H1 (cell line): ENCODE data around the gene TSPEAR. TPM values are rescaled to one million over a fixed set of nuclear protein-coding genes. Genes with fewer than 3 reads are reported as not detected.

Source experiments
- CTCF ChIA-PET: fragments of 300-600 bp; sonication (Branson Sonifier 250); formaldehyde crosslinking; loops from one replicate; lab custom pipeline; 2021; ENCODE audit not compliant: partially characterized antibody; lab: Charles Lee
- POLR2A ChIA-PET: fragments of 300-600 bp; sonication (Branson Sonifier 250); formaldehyde crosslinking; loops from one replicate; lab custom pipeline; 2021; ENCODE audit warnings: inconsistent platforms; ENCODE audit not compliant: partially characterized antibody; lab: Charles Lee
- DNase-seq, 2 experiments: peaks; one replicate each; pipeline versions ENCODE4 v3.0.0 to v3.0.0-alpha.2; 2010 to 2022; ENCODE audit warnings: low spot score in 2 of 2, low read depth in 1 of 2, mixed read lengths in 1 of 2
- FAIRE-seq: peaks from 2 replicates; lab custom pipeline; 2011; peaks lifted over from hg19 to GRCh38; lab: Jason Lieb, UNC
- H2AFZ ChIP-seq: 2 replicates; pipeline ENCODE4 v1.8.1; 2012; ENCODE audit warnings: low read length, inconsistent platforms
- H2AK5ac ChIP-seq: 2 replicates; pipeline ENCODE4 v1.6.1; 2013; ENCODE audit warnings: low read depth, low read length
- H2BK120ac ChIP-seq: replicated peaks from 2 replicates; pipeline ENCODE3; 2013; ENCODE audit warnings: low read depth, low read length, inconsistent platforms
- H2BK12ac ChIP-seq: 2 replicates; pipeline ENCODE4 v1.6.1; 2013; ENCODE audit warnings: low read depth, low read length
- H2BK15ac ChIP-seq: 2 replicates; pipeline ENCODE4 v1.6.1; 2013; ENCODE audit warnings: low read length
- H2BK20ac ChIP-seq: 2 replicates; pipeline ENCODE4 v1.6.1; 2013; ENCODE audit warnings: low read length
- H2BK5ac ChIP-seq: 2 replicates; pipeline ENCODE4 v1.6.1; 2013; ENCODE audit warnings: low read depth, low read length
- H3K14ac ChIP-seq: 2 replicates; pipeline ENCODE4 v1.6.1; 2013; ENCODE audit warnings: inconsistent platforms; ENCODE audit not compliant: insufficient read length
- H3K18ac ChIP-seq: 2 replicates; pipeline ENCODE4 v1.6.1; 2013; ENCODE audit warnings: low read length; ENCODE audit errors: extremely low read depth
- H3K23ac ChIP-seq: 2 replicates; pipeline ENCODE4 v1.6.1; 2013; ENCODE audit warnings: inconsistent platforms; ENCODE audit not compliant: insufficient read length
- H3K23me2 ChIP-seq: 2 replicates; pipeline ENCODE4 v1.6.1; 2013; ENCODE audit warnings: low read depth, low read length
- H3K27ac ChIP-seq: 2 replicates; pipeline ENCODE4 v1.6.1; 2011; ENCODE audit warnings: low read depth, low read length, inconsistent platforms
- H3K27me3 ChIP-seq, 4 experiments: replicated peaks in 1 of 4; 1 replicate in 1 of 4; 2 replicates in 3 of 4; pipeline versions ENCODE4 v1.6.1 to v1.8.1; 2011 to 2013; ENCODE audit warnings: low read length in 3 of 4, mild to moderate bottlenecking in 3 of 4, inconsistent platforms in 2 of 4, mixed read lengths in 2 of 4, moderate library complexity in 1 of 4; ENCODE audit not compliant: control insufficient read depth in 3 of 4, insufficient read depth in 3 of 4; ENCODE audit errors: extremely low read depth in 1 of 4
- H3K36me3 ChIP-seq, 4 experiments: 2 replicates each; pipeline versions ENCODE4 v1.6.1 to v1.8.1; 2011 to 2013; ENCODE audit warnings: mild to moderate bottlenecking in 4 of 4, low read length in 3 of 4, moderate library complexity in 2 of 4, control low read depth in 1 of 4, inconsistent platforms in 1 of 4; ENCODE audit not compliant: insufficient read depth in 4 of 4, control insufficient read depth in 2 of 4
- H3K4ac ChIP-seq: replicated peaks from 2 replicates; pipeline ENCODE3; 2013; ENCODE audit warnings: low read length, low read depth, mixed read lengths, inconsistent platforms; ENCODE audit not compliant: insufficient read length
- H3K4me1 ChIP-seq, 4 experiments: replicated peaks in 1 of 4; 1 replicate in 1 of 4; 2 replicates in 3 of 4; pipeline versions ENCODE4 v1.6.1 to v1.8.1; 2011 to 2013; ENCODE audit warnings: low read length in 3 of 4, inconsistent platforms in 2 of 4, mixed read lengths in 1 of 4; ENCODE audit not compliant: insufficient read depth in 4 of 4, control insufficient read depth in 3 of 4
- H3K4me2 ChIP-seq, 2 experiments: 2 replicates each; pipeline versions ENCODE4 v1.6.1 to v1.8.1; 2011 to 2013; ENCODE audit warnings: low read depth in 2 of 2, low read length in 2 of 2, control low read depth in 1 of 2, inconsistent platforms in 1 of 2, mild to moderate bottlenecking in 1 of 2; ENCODE audit not compliant: insufficient read depth in 1 of 2
- H3K4me3 ChIP-seq, 4 experiments: fragments of 200-600, 300-600 bp in 1 of 4; sonication (generic), shearing (Covaris generic), sonication (Bioruptor Twin) in 1 of 4; 2 replicates each; pipeline versions ENCODE4 v1.5.1 to v1.8.1; 2011 to 2016; ENCODE audit warnings: low read length in 4 of 4, low read depth in 3 of 4, control low read depth in 2 of 4, inconsistent platforms in 2 of 4, mild to moderate bottlenecking in 2 of 4, mixed read lengths in 1 of 4, moderate library complexity in 1 of 4; ENCODE audit not compliant: insufficient read depth in 2 of 4; ENCODE audit errors: extremely low read depth in 1 of 4
- H3K56ac ChIP-seq: replicated peaks from 2 replicates; pipeline ENCODE3; 2013; ENCODE audit warnings: low read depth, mild to moderate bottlenecking, mixed read lengths, low read length, inconsistent platforms; ENCODE audit not compliant: insufficient read length
- H3K79me1 ChIP-seq: 2 replicates; pipeline ENCODE4 v1.6.1; 2013; ENCODE audit warnings: low read depth, low read length, control low read depth
- H3K79me2 ChIP-seq, 2 experiments: 2 replicates each; pipeline versions ENCODE4 v1.6.1 to v1.8.1; 2012 to 2013; ENCODE audit warnings: low read length in 2 of 2, mild to moderate bottlenecking in 2 of 2, inconsistent platforms in 1 of 2; ENCODE audit not compliant: insufficient read depth in 2 of 2, control insufficient read depth in 1 of 2
- H3K9ac ChIP-seq, 4 experiments: replicated peaks in 1 of 4; 1 replicate in 1 of 4; 2 replicates in 3 of 4; pipeline versions ENCODE4 v1.6.1 to v1.8.1; 2011 to 2013; ENCODE audit warnings: low read depth in 3 of 4, low read length in 3 of 4, control low read depth in 2 of 4, mild to moderate bottlenecking in 2 of 4, moderate library complexity in 2 of 4, inconsistent platforms in 1 of 4; ENCODE audit errors: extremely low read depth in 1 of 4
- H3K9me3 ChIP-seq, 2 experiments: 2 replicates each; pipeline versions ENCODE4 v1.6.1 to v1.8.1; 2012 to 2013; ENCODE audit warnings: mild to moderate bottlenecking in 2 of 2, moderate library complexity in 2 of 2, control low read depth in 1 of 2, inconsistent platforms in 1 of 2, low read depth in 1 of 2, low read length in 1 of 2, mixed read lengths in 1 of 2; ENCODE audit not compliant: insufficient read depth in 2 of 2
- H4K20me1 ChIP-seq, 2 experiments: replicated peaks in 1 of 2; 2 replicates each; pipeline versions ENCODE3 to v1.8.1; 2011 to 2013; ENCODE audit warnings: inconsistent platforms in 2 of 2, low read length in 2 of 2, mild to moderate bottlenecking in 1 of 2; ENCODE audit not compliant: insufficient read depth in 2 of 2, control insufficient read depth in 1 of 2
- H4K5ac ChIP-seq: 2 replicates; pipeline ENCODE4 v1.6.1; 2013; ENCODE audit warnings: low read length, low read depth, mixed read lengths, inconsistent platforms; ENCODE audit not compliant: insufficient read length
- H4K8ac ChIP-seq: 2 replicates; pipeline ENCODE4 v1.8.0; 2013; ENCODE audit warnings: mild to moderate bottlenecking, moderate library complexity, low read length, inconsistent platforms; ENCODE audit not compliant: insufficient read depth; ENCODE audit errors: extremely low read depth
- H4K91ac ChIP-seq: replicated peaks from 2 replicates; pipeline ENCODE3; 2013; ENCODE audit warnings: low read length, mixed read lengths, inconsistent platforms; ENCODE audit not compliant: insufficient read length
- CBX5 ChIP-seq: fragments of 300-800, 300-1000 bp; sonication (generic); IDR thresholded peaks from 2 replicates; pipeline ENCODE4 v1.7.1; 2016; ENCODE audit warnings: antibody characterized with exemption, low read length, low read depth
- GABPA ChIP-seq: IDR thresholded peaks from 2 replicates; pipeline ENCODE4 v1.6.1; 2011; ENCODE audit warnings: mild to moderate bottlenecking, low read length, moderate library complexity, borderline replicate concordance; ENCODE audit not compliant: insufficient read depth
- PHF8 ChIP-seq: fragments of 200-600 bp; sonication (generic); conservative IDR thresholded peaks from 2 replicates; pipeline ENCODE4 v1.7.1; 2012; ENCODE audit warnings: low read depth, mild to moderate bottlenecking, inconsistent platforms, low read length, moderate library complexity
- WGBS, 2 experiments: shearing (Covaris generic) in 1 of 2; methylation state at CpG; one replicate each; pipeline versions ENCODE4 v1.1.6 to v1.1.7; 2013 to 2015; ENCODE audit warnings: low lambda C conversion rate in 2 of 2, mixed read lengths in 2 of 2, inconsistent platforms in 1 of 2, low coverage in 1 of 2, missing lambda C conversion rate in 1 of 2; ENCODE audit not compliant: insufficient replicate concordance in 2 of 2, insufficient coverage in 1 of 2, insufficient read length in 1 of 2; ENCODE audit errors: extremely low coverage in 1 of 2, missing lambda C conversion rate in 1 of 2; 5-methylcytosine and 5-hydroxymethylcytosine counted together
- polyA plus RNA-seq, 7 experiments: library from polyadenylated mRNA; depleted of rRNA in 3 of 7; stranded (reverse) in 5 of 7; unstranded in 2 of 7; fragments of >200 nt in 5 of 7; fragments of 200-250 nt in 2 of 7; gene quantifications; 1 replicate in 5 of 7; 2 replicates in 1 of 7; 4 replicates in 1 of 7; pipeline versions ENCODE4 v1.2.1 to v1.2.3, GENCODE V29; 2011 to 2013; ENCODE audit warnings: missing spikeins in 2 of 7, mixed read lengths in 2 of 7
- total RNA-seq: library from RNA; stranded (reverse); fragmentation: NEBNext Ultra II Directional; extraction: Animal tissue kit (Norgen Biotek cat#: 25700); gene quantifications from 2 replicates; pipeline ENCODE4 v1.2.1, GENCODE V29; 2021

TSPEAR gene
- total and polyA plus RNA-seq, 2 of the 8 experiments (the other 6 are each of a cell fraction or from before 2014, with no cell fraction given): 0.58 to 0.89 TPM

DNA sequence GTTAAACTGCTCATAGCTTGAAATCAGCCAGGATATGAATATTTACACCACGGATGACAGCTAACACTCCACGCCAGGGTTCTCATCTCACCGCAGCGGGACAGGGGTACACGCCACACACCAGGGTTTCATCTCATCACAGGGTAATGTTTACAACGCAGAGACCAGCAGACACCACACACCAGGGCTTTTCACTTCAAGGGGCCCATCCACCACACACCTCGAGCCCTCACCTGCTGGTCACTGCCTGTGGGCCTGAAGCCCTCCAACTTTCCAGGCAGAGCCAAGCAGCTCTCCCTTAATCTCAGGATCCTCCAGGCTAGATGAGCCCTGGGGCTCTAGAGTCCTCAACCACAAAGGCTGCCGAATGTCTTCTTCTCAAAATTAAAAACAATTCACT is 15.7 kb downstream of the TSPEAR start:
- no peak overlapping the region for H3K9ac ChIP-seq
- H3K23me2 ChIP-seq: no peaks in the 10 kb centered on the region
- DNase-seq: no peak
- no peak overlapping the region for H3K56ac ChIP-seq
- H4K20me1 ChIP-seq: no peaks in the 10 kb centered on the region
- peak overlapping the region; percentile 72 for H3K4ac ChIP-seq
- H3K4me3 ChIP-seq: no peak overlapping the region
- H2BK5ac ChIP-seq: no peak overlapping the region; the same call in 1 of the 2 replicates
- H2BK120ac ChIP-seq: peak overlapping the region; percentile 58
- no peak overlapping the region for H4K8ac ChIP-seq
- no peak overlapping the region for H2BK12ac ChIP-seq
- ChIA-PET CTCF (interaction anchor here (0.6 to 3.8 kb wide), 7 partner anchors 10 to 443 kb away, joined by 3 to 13 read pairs (median 3); no protein-coding TSS in a partner anchor), POLR2A (interaction anchor here (1.4 to 2.2 kb wide), 3 partner anchors 12 to 178 kb away, joined by 4 read pairs; partner anchors contain the start of gene KRTAP10-4)
- no peaks in the 10 kb centered on the region for H3K36me3 ChIP-seq
- TF ChIP-seq PHF8 (no peak), GABPA (no peak), CBX5 (no peak)
- no peaks in the 10 kb centered on the region for H3K79me2 ChIP-seq
- FAIRE-seq: no peak
- peaks cover 0 to 30% (median 16%) of the 10 kb centered on the region in 4 experiments; a peak in 6 of 7 replicates for H3K4me1 ChIP-seq
- H4K91ac ChIP-seq: no peak overlapping the region
- H3K14ac ChIP-seq: no peak overlapping the region
- H3K27ac ChIP-seq: no peak overlapping the region
- WGBS, 2 experiments: 92% methylated on average over 8 of the region's 8 CpGs; no CpG with 5 or more reads in 1 of the 2 experiments
- H2BK15ac ChIP-seq: peak overlapping the region; percentile 53; the same call in 1 of the 2 replicates
- H4K5ac ChIP-seq: no peak overlapping the region
- no peak overlapping the region for H3K18ac ChIP-seq
- H3K23ac ChIP-seq: no peak overlapping the region
- H2AK5ac ChIP-seq: no peak overlapping the region
- H3K79me1 ChIP-seq: peaks cover 3% of the 10 kb centered on the region; the same call in 1 of the 2 replicates
- no peak overlapping the region for H2AFZ ChIP-seq
- H3K4me2 ChIP-seq: no peak overlapping the region
- no peak overlapping the region for H2BK20ac ChIP-seq
- peaks cover 0 to 4% of the 10 kb centered on the region in 2 experiments; a peak in 1 of 4 replicates for H3K9me3 ChIP-seq
- no peaks in the 10 kb centered on the region for H3K27me3 ChIP-seq
